ENCODE data around the gene UFSP2. TPM values are rescaled to one million over a fixed set of nuclear protein-coding genes. Genes with fewer than 3 reads are reported as not detected.

Gene UFSP2
- total and polyA plus RNA-seq, 4 donors = 12.2 to 17.2 (median 14.7) TPM

GRCh38 chr4:185429660-185430059 lies 3.9 kb upstream of the UFSP2 start:
- Histone ChIP-seq H3K36me3 (ENCODE audit: control insufficient read depth in 4 of 4, insufficient read depth in 3 of 4, low read depth in 1 of 4, low read length in 3 of 4) (no peaks in the 10 kb centered on the region), H3K4me1 (ENCODE audit: control insufficient read depth in 4 of 4, insufficient read depth in 4 of 4, low read length in 3 of 4) (peaks cover 2 to 12% (median 6%) of the 10 kb centered on the region in 4 donors), H3K9me3 (ENCODE audit: control insufficient read depth in 4 of 4, low read length in 3 of 4) (no peaks in the 10 kb centered on the region), H3K27me3 (ENCODE audit: control insufficient read depth in 4 of 4, insufficient read depth in 4 of 4, low read length in 3 of 4) (no peaks in the 10 kb centered on the region), H3K27ac (ENCODE audit: low read depth in 1 of 2, low read length in 2 of 2) (no peak overlapping the region), H3K9ac (ENCODE audit: low read depth in 1 of 2, low read length in 2 of 2) (no peak overlapping the region), H3K4me3 (ENCODE audit: low read depth in 1 of 3, low read length in 3 of 3) (no peak overlapping the region)
- WGBS = 58% methylated on average over 5 of the region's 5 CpGs
- TF ChIP-seq CTCF (IDR thresholded peaks at IDR 0.05; ENCODE audit: low read depth, low read length, missing input control) (no peak), MAX (IDR thresholded peaks at IDR 0.05) (no peak), HNF4G (IDR thresholded peaks at IDR 0.05) (no peak), SP1 (IDR thresholded peaks at IDR 0.05) (no peak), FOXA1 (IDR thresholded peaks at IDR 0.05) (no peak), FOXA2 (IDR thresholded peaks at IDR 0.05) (no peak), YY1 (IDR thresholded peaks at IDR 0.05) (no peak), ATF3 (IDR thresholded peaks at IDR 0.05) (no peak)
- no peak for DNase-seq (ENCODE audit: low spot score)

- Histone ChIP-seq H3K9ac (ENCODE audit: low read depth in 1 of 2, low read length in 2 of 2) (no peak overlapping the region), H3K9me3 (ENCODE audit: control insufficient read depth in 4 of 4, low read length in 3 of 4) (no peaks in the 10 kb centered on the region), H3K27ac (ENCODE audit: low read depth in 1 of 2, low read length in 2 of 2) (no peak overlapping the region), H3K27me3 (ENCODE audit: control insufficient read depth in 4 of 4, insufficient read depth in 4 of 4, low read length in 3 of 4) (no peaks in the 10 kb centered on the region), H3K4me3 (ENCODE audit: low read depth in 1 of 3, low read length in 3 of 3) (no peak overlapping the region), H3K36me3 (ENCODE audit: control insufficient read depth in 4 of 4, insufficient read depth in 3 of 4, low read depth in 1 of 4, low read length in 3 of 4) (peaks cover 0 to under 1% (median 0%) of the 10 kb centered on the region in 4 donors), H3K4me1 (ENCODE audit: control insufficient read depth in 4 of 4, insufficient read depth in 4 of 4, low read length in 3 of 4) (peaks cover 2 to 21% (median 10%) of the 10 kb centered on the region in 4 donors)
- TF ChIP-seq CTCF (IDR thresholded peaks at IDR 0.05; ENCODE audit: low read depth, low read length, missing input control) (no peak), SP1 (IDR thresholded peaks at IDR 0.05) (no peak), REST (IDR thresholded peaks at IDR 0.05) (no peak), JUND (IDR thresholded peaks at IDR 0.05) (no peak), FOXA2 (IDR thresholded peaks at IDR 0.05) (no peak), ZBTB33 (IDR thresholded peaks at IDR 0.05) (no peak), HNF4G (IDR thresholded peaks at IDR 0.05) (no peak), RAD21 (IDR thresholded peaks at IDR 0.05) (no peak)
- no peak for DNase-seq (ENCODE audit: low spot score)
- 88% methylated on average over 22 of the region's 22 CpGs for WGBS
Observed at GRCh38 chr4:185426960-185427688, 1.4 kb upstream of the UFSP2 start.

Measured in liver (tissue), 9 donors.